Muscle of arm (tissue), 12 donors: ENCODE results near the gene EIF4EBP3. TPM values are rescaled to one million over a fixed set of nuclear protein-coding genes. Genes with fewer than 3 reads are reported as not detected.

Experiments used
- DNase-seq: peaks from one replicate; pipeline ENCODE4 v3.0.0-alpha.2; 2013
- polyA plus RNA-seq, 12 donors: library from polyadenylated mRNA; unstranded; fragments of 120-200 nt; gene quantifications; one replicate each; pipeline ENCODE4 v1.2.1, GENCODE V29; 2013; ENCODE audit not compliant: insufficient read length in 12 of 12

Gene EIF4EBP3
- polyA plus RNA-seq, 12 donors: 5.0 to 11.0 (median 8.6) TPM; not detected in 2

GRCh38 chr5:140554454-140554853 lies 7.0 kb downstream of the EIF4EBP3 start:
- no peak for DNase-seq

GRCh38 chr5:140555747-140556312 lies 8.4 kb downstream of the EIF4EBP3 start:
- DNase-seq: no peak

GRCh38 chr5:140556438-140556837 lies 9.0 kb downstream of the EIF4EBP3 start:
- DNase-seq: no peak

- DNase-seq: peak; percentile 95
These were observed 9.8 kb downstream of the EIF4EBP3 start, which contains the start of gene SRA1 for GRCh38 chr5:140557136-140557805. Gene SRA1, minus strand, starts transcription at chr5:140557473. Its CDS starts 21 bp downstream, at chr5:140557452.

- DNase-seq: no peak
These were observed 10.5 kb downstream of the EIF4EBP3 start for GRCh38 chr5:140557965-140558364.

- DNase-seq: no peak
These were observed 11.1 kb downstream of the EIF4EBP3 start for GRCh38 chr5:140558542-140558941.

- no peak for DNase-seq
These were observed 12.8 kb downstream of the EIF4EBP3 start for GRCh38 chr5:140560227-140560626.

- no peak for DNase-seq
These were observed 14.5 kb downstream of the EIF4EBP3 start for GRCh38 chr5:140561753-140562523.

- DNase-seq: no peak
These were observed 16.1 kb downstream of the EIF4EBP3 start for GRCh38 chr5:140563596-140563995.

GRCh38 chr5:140564196-140565023 lies 16.9 kb downstream of the EIF4EBP3 start, which contains the start of the genes APBB3 and SLC35A4:
Gene APBB3, minus strand, starts transcription at chr5:140564598. Its CDS starts 353 bp downstream, at chr5:140564245.
Gene SLC35A4, plus strand, starts transcription at chr5:140564828. Its CDS starts 2,342 bp downstream, at chr5:140567170.
- peak; percentile 98 for DNase-seq

- DNase-seq: no peak
These were observed 17.7 kb downstream of the EIF4EBP3 start for GRCh38 chr5:140565024-140565779.

GRCh38 chr5:140565780-140566095 lies 18.3 kb downstream of the EIF4EBP3 start:
- no peak for DNase-seq

GRCh38 chr5:140566665-140567064 lies 19.2 kb downstream of the EIF4EBP3 start:
- DNase-seq: no peak

GRCh38 chr5:140567136-140567818 lies 19.8 kb downstream of the EIF4EBP3 start:
- DNase-seq: no peak

GRCh38 chr5:140567871-140568270 lies 20.4 kb downstream of the EIF4EBP3 start:
- DNase-seq: no peak

- DNase-seq: no peak
These were observed 21.1 kb downstream of the EIF4EBP3 start for GRCh38 chr5:140568443-140569063.

- DNase-seq: no peak
These were observed 21.7 kb downstream of the EIF4EBP3 start for GRCh38 chr5:140569197-140569596.

- no peak for DNase-seq
These were observed 22.6 kb downstream of the EIF4EBP3 start for GRCh38 chr5:140570058-140570457.

- no peak for DNase-seq
These were observed 23.0 kb downstream of the EIF4EBP3 start for GRCh38 chr5:140570488-140570887.

- DNase-seq: no peak
These were observed 23.6 kb downstream of the EIF4EBP3 start for GRCh38 chr5:140571105-140571504.
